ENCODE data around the gene C1QTNF12. TPM values are rescaled to one million over a fixed set of nuclear protein-coding genes. Genes with fewer than 3 reads are reported as not detected.

The C1QTNF12 gene
- total RNA-seq, 4 donors from 2014 or later = 4.3 to 23.5 (median 7.1) TPM

DNA sequence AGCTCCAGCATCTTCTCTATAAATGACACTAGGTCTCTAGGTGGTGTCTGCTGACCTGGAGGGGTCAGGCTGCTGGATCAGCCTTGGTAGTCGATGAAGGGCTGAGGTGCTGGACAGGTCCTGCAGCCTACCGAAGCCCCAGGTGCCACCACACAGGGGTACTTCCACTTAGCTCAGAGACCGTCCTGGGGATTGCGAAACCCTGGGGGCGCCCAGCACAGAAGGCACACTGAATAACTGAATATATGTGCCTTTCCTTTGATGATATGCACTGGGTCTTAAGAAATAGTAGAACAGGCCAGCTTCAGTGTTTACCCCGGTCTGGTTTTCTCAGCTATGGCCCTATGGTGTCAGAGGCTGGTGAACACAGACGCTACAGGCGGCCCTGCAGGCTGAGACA, 16.2 kb upstream of the C1QTNF12 start:
- 84% methylated on average over 6 of the region's 8 CpGs for WGBS
- Histone ChIP-seq H3K36me3 (peaks cover 79% of the 10 kb centered on the region), H3K4me1 (peaks cover 23% of the 10 kb centered on the region), H3K9me3 (no peaks in the 10 kb centered on the region), H3K27ac (no peak overlapping the region), H3K4me3 (no peak overlapping the region), H3K27me3 (no peaks in the 10 kb centered on the region)
- TF ChIP-seq POLR2AphosphoS5 (IDR thresholded peaks at IDR 0.05) (no peak), POLR2A (IDR thresholded peaks at IDR 0.05) (no peak), EP300 (IDR thresholded peaks at IDR 0.05) (no peak)
- TF ChIP-seq, protein P1, sequence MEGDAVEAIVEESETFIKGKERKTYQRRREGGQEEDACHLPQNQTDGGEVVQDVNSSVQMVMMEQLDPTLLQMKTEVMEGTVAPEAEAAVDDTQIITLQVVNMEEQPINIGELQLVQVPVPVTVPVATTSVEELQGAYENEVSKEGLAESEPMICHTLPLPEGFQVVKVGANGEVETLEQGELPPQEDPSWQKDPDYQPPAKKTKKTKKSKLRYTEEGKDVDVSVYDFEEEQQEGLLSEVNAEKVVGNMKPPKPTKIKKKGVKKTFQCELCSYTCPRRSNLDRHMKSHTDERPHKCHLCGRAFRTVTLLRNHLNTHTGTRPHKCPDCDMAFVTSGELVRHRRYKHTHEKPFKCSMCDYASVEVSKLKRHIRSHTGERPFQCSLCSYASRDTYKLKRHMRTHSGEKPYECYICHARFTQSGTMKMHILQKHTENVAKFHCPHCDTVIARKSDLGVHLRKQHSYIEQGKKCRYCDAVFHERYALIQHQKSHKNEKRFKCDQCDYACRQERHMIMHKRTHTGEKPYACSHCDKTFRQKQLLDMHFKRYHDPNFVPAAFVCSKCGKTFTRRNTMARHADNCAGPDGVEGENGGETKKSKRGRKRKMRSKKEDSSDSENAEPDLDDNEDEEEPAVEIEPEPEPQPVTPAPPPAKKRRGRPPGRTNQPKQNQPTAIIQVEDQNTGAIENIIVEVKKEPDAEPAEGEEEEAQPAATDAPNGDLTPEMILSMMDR (IDR thresholded peaks at IDR 0.05) = no peak
- no peak for DNase-seq (ENCODE audit: low spot score in 2 of 2)

DNA sequence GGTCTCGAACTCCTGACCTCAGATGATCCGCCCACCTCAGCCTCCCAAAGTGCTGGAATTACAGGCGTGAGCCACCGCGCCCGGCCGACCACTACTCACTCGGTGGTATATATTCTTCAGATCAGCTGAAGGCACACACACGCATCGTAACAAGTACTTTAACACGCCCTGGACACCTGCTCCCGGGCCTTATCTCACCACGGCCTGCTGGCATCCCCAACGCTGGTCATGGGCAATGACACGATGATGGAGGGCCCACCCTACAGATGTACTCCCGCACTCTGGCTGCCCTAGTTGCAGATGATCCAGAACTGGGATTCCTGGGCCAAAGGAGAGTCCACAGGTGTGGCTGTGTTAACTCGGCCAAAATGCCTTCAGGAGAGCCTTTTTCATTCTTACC, 15.5 kb upstream of the C1QTNF12 start:
- H3K9me3 ChIP-seq = no peaks in the 10 kb centered on the region
- TF ChIP-seq POLR2A (IDR thresholded peaks at IDR 0.05) (no peak), POLR2AphosphoS5 (IDR thresholded peaks at IDR 0.05) (no peak), EP300 (IDR thresholded peaks at IDR 0.05) (no peak)
- TF ChIP-seq, protein P1 (IDR thresholded peaks at IDR 0.05) = no peak
- H3K4me3 ChIP-seq = no peak overlapping the region
- no peak overlapping the region for H3K27ac ChIP-seq
- peaks cover 23% of the 10 kb centered on the region for H3K4me1 ChIP-seq
- H3K36me3 ChIP-seq = peaks cover 73% of the 10 kb centered on the region
- WGBS = 96% methylated on average over 9 of the region's 17 CpGs
- DNase-seq (ENCODE audit: low spot score in 2 of 2) = no peak
- no peaks in the 10 kb centered on the region for H3K27me3 ChIP-seq

DNA sequence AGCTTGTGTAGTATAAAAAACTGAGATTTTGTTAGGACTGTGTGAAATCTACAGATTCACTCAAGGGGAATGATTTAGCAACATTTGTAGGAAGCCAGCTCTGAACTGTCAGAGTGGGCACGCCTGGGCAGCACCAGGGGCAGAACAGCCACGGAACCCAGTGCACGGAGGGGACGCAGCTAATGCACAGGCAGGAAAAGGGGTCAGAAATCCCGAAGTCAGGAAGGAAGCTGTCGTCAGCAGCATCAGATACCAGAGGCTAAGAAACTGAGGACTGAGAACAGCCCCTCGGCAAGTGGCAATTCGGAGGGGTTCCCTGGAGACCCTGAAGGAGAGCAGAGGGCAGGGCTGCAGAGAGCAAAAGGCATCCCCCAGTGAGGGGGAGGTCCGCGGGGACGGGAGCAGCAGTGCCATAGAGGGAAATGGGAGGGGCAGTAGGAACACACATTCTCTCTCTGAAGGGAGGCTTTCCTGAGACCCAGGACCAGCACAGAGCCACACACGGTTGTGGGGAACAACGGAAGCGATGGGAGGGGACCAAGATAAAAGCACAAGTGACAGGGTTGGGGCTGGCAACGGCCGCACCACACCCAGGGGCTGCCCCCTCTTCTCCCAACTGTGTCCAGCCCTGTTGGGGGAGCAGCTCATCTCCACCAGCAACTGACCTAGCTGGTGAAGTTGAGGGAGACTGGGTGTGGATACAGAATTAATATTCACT, 14.5 kb upstream of the C1QTNF12 start:
- peaks cover 72% of the 10 kb centered on the region for H3K36me3 ChIP-seq
- no peaks in the 10 kb centered on the region for H3K27me3 ChIP-seq
- H3K4me1 ChIP-seq = peaks cover 23% of the 10 kb centered on the region
- no peak for DNase-seq (ENCODE audit: low spot score in 2 of 2)
- H3K27ac ChIP-seq = no peak overlapping the region
- TF ChIP-seq POLR2AphosphoS5 (IDR thresholded peaks at IDR 0.05) (no peak), POLR2A (IDR thresholded peaks at IDR 0.05) (no peak), EP300 (IDR thresholded peaks at IDR 0.05) (no peak)
- TF ChIP-seq, protein P1 (IDR thresholded peaks at IDR 0.05) = no peak
- 68% methylated on average over 16 of the region's 16 CpGs for WGBS
- H3K9me3 ChIP-seq = no peaks in the 10 kb centered on the region
- H3K4me3 ChIP-seq = no peak overlapping the region

DNA sequence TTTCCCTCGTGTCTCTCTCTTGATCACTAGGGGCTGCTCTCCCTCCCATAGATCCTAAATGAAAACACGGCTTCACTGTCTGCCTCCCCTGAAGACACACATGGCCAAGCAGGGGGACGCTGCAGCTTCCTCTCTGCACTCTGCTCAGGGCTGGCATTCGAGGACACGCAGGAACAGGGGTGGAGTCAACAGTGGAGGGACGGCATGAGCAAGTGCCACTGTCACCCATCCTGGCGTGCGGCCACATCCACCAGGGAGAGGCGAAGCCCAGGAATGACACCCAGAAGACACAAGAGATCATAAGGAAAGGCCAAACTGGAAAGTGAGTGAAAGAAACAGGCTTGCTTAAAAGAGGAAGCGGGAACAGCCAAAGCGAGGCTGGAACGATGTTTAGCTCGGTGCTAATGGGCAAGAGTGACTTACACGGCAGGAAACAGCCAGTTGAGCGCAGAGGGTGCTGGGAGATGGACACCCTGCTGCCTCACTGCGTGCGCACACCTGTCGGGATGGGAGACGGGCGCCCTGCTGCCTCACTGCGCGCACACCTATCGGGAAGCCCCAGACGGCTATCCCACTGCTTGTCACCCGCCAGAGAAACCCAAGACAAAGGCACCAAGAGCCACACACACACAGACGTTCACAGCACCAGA, 13.6 kb upstream of the C1QTNF12 start:
- Histone ChIP-seq H3K36me3 (peaks cover 72% of the 10 kb centered on the region), H3K4me3 (no peak overlapping the region), H3K27me3 (no peaks in the 10 kb centered on the region), H3K27ac (no peak overlapping the region), H3K9me3 (no peaks in the 10 kb centered on the region), H3K4me1 (peaks cover 23% of the 10 kb centered on the region)
- DNase-seq (ENCODE audit: low spot score in 2 of 2) = no peak
- TF ChIP-seq, protein P1 (IDR thresholded peaks at IDR 0.05) = no peak
- TF ChIP-seq POLR2AphosphoS5 (IDR thresholded peaks at IDR 0.05) (no peak), POLR2A (IDR thresholded peaks at IDR 0.05) (no peak), EP300 (IDR thresholded peaks at IDR 0.05) (no peak)
- 72% methylated on average over 16 of the region's 26 CpGs for WGBS

DNA sequence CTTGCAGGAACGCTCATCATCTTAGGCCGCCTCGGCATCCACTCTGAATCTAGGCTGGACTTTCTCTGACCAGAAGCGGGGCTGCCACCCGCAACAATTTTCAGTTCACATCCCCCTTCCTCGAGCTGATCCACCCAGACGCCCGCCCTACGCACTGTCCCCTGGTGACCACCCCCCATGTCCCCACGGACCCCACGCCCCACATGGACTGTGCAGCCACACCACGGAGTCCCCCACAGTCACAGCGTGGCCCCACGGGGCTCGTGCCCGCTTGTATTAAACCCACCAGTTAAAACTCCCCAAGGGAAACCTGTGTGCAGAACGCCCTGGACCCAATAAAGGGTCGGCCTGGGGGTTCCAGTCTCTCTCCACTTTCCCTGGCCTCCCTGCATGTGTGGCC, 13.0 kb upstream of the C1QTNF12 start:
- TF ChIP-seq, protein P1 (IDR thresholded peaks at IDR 0.05) = no peak
- no peak for TF ChIP-seq POLR2A (IDR thresholded peaks at IDR 0.05)
- no peak for TF ChIP-seq EP300 (IDR thresholded peaks at IDR 0.05)
- TF ChIP-seq POLR2AphosphoS5 (IDR thresholded peaks at IDR 0.05) = no peak
- 89% methylated on average over 18 of the region's 18 CpGs for WGBS
- peaks cover 23% of the 10 kb centered on the region for H3K4me1 ChIP-seq
- no peak for DNase-seq (ENCODE audit: low spot score in 2 of 2)
- H3K27me3 ChIP-seq = no peaks in the 10 kb centered on the region
- H3K4me3 ChIP-seq = no peak overlapping the region
- H3K9me3 ChIP-seq = no peaks in the 10 kb centered on the region
- H3K27ac ChIP-seq = no peak overlapping the region
- peaks cover 72% of the 10 kb centered on the region for H3K36me3 ChIP-seq

Data from suprapubic skin (tissue), 4 donors.